HG03196 (cell line): ENCODE measurements around the gene SUZ12.
A peak's percentile ranks its signal among the peaks of the same experiment; 100 is the strongest.
"Not testable (repeated sequence)": the region's sequence is repeated elsewhere in the genome, so short reads cannot be mapped to it uniquely, and the experiment has no call there.

ENCODE experiments used
- ATAC-seq: cut with Tn5 transposase; IDR thresholded peaks from one replicate; pipeline ENCODE4 v1.9.1; 2021; ENCODE audit not compliant: unreplicated experiment

Gene SUZ12

GRCh38 chr17:31936615-31937609, at the start of gene SUZ12:
Gene SUZ12, plus strand, starts transcription at chr17:31937007. Its CDS starts 240 bp downstream, at chr17:31937247.
- ATAC-seq = peak; percentile 92

DNA sequence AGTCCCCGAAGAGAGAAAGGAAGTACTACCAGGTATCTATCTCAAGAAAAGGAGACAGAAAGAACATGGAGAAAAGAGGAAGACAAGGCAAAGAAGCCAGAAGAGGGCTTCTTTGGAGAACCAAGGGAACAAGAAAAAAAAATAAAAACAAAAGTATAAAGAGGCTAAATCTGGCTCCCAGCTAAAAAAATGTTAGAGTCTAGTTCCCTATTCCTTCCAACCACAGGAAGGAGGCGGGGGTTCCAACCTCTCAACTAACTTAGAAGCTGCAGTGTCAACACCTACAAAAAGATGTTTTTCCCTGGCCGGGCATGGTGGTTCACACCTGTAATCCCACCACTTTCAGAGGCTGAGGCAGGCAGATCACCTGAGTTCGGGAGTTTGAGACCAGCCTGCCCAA, 48.7 kb upstream of the SUZ12 start:
- ATAC-seq = no peak

DNA sequence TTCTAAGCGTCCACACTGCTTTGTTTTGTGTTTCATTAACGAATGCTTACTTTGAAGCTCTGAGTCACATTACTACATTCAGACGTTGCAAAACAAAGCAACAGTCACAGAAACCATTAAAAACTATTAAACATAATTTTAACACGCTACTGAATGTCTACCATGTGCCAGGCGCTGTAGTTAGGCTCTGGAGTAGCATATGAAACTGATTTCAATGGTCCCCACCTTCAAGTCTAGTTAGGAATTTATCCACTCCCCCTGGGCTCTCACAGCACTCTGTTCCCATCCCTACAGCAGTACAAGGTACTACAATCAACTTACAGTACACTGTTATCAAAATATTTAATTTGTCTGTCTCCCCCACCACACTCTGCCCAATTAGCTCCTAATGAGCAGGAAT, 35.9 kb upstream of the SUZ12 start:
- no peak for ATAC-seq

DNA sequence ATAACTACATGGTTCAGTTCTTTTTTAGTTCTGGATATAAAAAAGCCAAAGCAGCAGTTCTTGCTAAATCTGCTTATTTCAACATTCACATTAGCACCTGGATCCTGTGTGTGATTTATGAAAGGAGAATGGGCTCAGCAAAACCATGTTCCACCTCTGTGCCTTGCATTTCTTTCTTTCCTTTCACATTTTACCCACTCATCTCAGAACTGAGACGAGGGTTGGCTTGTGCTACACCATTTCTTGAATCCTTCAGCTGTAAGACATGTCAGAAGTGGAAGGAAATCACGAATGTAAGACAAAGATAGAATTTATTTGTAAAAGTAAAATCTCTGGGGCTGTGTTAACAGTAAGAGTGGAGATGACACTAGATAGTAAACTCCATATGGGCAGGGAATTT, 34.1 kb upstream of the SUZ12 start:
- no peak for ATAC-seq

DNA sequence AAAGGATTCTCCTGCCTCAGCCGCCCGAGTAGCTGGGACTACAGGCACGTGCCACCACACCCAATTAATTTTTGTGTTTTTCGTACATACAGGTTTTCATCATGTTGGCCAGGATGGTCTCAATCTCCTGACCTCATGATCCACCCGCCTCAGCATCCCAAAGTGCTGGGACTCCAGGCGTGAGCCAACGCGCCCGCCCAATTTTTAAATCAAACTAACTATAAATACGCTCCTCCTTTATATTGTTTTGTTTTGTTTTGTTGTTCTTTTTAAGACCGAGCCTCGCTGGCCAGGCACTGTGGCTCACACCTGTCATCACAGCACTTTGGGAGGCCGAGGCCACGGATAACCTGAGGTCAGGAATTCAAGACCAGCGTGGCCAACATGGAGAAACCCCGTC, 33.4 kb upstream of the SUZ12 start:
- ATAC-seq = no peak

DNA sequence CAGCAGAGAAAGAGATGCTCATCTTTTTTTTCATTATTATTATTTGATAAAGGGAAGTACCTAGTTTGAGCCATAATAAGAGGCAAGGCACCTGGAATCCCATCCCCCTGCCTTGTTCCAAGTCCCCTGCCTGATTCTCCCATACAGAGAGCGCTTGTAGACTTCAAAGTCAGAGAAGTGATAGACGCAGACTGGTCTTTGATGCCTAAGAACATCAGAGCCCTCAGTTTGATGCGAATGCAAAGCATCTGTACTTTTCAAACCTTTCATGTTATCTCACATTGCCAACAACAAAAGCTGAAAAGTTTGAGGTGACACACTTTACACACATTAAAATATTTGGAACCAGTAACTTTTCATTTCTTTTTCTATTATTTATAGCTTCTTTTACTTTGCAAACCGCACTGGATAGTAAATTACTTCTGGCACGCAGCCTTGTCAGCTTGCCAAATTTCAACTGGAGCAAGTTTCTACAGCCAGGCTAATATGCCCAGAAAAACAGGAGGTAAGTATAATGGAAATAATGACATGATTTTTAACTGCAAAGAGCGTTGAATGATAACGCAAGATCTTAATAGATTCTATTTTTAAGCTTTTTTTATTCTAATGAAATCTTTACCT, 29.4 kb upstream of the SUZ12 start:
- no peak for ATAC-seq

DNA sequence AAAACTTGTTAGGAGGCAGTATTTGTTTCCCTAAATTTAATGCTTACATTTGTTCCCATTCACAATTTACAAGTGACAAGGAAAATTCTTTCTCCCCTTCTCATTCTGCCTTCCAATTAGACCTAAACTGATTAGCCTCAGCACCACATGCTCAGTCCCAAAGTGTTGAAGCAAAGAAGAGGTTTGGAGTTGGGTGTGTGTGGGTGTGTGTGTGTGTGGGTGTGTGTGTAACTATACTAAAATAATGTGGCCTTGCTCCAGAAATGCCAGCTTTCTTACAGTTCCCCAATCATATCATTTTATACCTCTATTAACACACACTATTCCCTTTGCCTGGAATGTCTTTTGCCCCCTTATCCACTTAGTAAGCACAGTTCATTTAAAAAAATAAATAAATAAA, 28.4 kb upstream of the SUZ12 start:
- ATAC-seq = no peak

DNA sequence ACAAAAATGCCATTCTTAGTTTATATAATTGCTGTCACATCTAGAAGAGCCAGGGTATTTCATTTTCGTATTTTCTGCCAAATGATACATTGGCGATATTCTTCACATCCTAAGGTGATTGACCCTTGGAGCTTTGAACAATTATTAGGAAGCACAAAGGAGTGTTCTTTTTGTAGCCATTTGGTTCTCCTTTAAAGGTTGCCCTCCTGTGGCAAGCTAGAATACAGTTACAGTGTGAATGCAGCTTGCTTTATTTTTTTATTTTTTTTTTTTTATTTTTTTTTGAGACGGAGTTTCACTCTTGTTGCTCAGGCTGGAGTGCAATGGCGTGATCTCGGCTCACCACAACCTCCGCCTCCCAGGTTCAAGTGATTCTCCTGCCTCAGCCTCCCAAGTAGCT, 24.1 kb upstream of the SUZ12 start:
- ATAC-seq = not testable (repeated sequence)

- no peak for ATAC-seq
Observed at GRCh38 chr17:31915456-31916100, 21.2 kb upstream of the SUZ12 start.

DNA sequence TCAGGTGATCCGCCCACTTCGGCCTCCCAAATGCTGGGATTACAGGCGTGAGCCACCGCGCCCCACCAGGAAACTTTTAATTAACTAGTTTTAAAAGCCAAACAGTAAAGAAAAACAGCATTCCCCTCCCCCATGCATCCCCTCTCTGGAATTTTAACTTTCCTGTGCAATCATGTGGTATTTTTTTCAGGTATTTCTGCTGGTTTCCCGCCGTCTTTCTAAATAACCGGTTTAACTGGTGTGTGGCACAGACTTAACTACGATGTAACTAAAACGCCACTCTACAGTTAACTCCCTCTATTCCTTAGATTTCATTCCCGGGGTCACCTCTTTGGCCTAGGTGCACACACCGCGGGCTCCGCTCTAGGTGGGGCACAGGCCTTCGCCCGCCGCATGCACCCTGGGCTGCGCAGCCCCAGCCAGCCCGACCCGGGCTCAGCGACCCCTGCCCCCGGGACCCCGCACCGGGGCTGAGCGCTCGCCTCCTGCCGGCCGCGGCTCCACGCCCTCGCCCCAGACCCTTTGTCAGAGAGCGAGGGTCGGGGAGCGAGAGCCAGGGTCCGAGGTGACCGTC, 20.2 kb upstream of the SUZ12 start:
- ATAC-seq = no peak

DNA sequence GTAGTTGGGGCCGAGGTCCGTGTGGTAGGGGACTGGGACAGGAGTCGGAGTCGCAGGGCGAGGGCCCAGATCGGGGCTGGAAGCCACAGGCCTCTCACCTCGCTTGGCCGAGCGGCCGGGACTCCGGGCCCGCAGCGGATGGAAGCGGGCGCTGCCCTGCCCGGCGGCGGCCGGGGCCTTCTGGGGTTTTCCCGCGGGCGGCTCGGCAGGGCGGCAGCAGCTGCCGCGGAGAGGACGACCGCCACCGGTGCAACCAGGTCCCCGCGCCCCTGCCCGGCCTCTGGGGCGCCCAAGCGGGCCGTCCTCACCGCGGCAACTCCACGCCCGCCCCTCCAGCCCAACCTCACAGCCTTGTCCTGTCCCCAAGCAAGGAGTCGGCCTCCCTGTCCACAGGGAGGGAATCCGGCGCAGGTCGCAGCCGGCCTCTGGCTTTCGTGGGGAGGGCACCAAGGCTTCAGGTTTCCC, 19.7 kb upstream of the SUZ12 start:
- ATAC-seq = no peak

- ATAC-seq = not testable (repeated sequence)
Observed at GRCh38 chr17:31917721-31918120, 19.1 kb upstream of the SUZ12 start.

GRCh38 chr17:31918701-31919128, 18.1 kb upstream of the SUZ12 start:
- no peak for ATAC-seq

DNA sequence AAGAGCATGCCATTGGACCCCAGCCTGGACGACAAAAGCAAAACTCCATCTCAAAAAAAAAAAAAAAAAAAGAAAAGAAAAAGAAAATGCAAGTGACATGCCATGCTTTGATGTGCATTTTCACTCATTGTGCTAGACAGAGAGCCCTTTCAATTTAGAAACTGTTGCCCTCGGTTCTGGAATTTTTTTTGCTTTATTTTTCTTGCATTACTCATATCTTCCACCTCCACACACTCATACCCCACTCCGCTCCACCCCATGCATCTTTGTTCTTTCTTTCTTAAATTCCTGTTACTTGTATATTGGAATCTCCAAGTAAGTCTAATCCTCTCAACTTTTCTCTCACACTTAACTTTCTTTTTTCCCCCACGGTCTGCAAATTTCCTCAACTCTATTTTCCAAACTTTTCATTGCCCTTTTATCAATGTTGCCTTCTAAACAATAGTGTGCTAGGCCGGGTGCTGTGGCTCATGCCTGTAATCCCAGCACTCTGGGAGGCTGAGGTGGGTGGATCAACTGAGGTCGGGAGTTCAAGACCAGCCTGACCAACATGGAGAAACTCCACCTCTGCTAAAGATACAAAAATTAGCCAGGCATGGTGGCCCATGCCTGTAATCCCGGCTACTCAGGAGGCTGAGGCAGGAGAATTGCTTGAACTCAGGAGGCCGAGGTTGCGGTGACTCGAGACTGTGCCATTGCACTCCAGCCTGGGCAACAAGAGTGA, 16.8 kb upstream of the SUZ12 start:
- ATAC-seq = no peak

DNA sequence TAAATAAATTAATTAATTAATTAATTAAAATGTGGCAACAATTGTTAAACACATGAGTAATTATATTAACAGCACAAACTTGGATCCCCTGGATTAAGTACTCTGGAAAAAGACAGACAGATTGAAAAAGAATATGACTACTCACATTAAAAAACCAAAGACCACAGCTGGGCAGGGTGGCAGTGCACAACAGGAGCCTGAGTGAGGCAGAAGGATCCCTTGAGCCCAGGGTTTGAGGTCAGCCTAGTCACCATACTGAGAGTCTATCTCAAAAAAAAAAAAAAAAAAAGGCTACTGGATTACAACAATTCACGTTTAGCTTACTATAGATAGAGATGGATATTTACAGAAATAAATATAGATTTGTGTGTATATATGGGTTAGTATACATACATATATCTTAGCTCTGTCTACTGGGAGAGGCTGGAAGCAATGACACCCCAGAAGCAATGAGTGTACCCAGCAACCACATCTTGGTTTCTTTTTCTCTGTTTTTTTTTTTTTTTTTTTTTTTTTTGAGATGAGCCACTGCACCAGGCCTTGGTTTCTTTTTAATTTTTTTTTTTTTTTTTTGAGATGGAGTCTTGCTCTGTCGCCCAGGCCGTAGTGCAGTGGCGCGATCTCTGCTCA, 10.6 kb upstream of the SUZ12 start:
- ATAC-seq = no peak

- ATAC-seq = no peak
Observed at GRCh38 chr17:31931756-31932155, 5.1 kb upstream of the SUZ12 start.

GRCh38 chr17:31935512-31935911, 1.3 kb upstream of the SUZ12 start:
- no peak for ATAC-seq

- not testable (repeated sequence) for ATAC-seq
Observed at GRCh38 chr17:31937926-31938641, 1.3 kb downstream of the SUZ12 start.

- not testable (repeated sequence) for ATAC-seq
Observed at GRCh38 chr17:31941916-31942315, 5.1 kb downstream of the SUZ12 start.
